Keratinocyte (primary cell): ENCODE measurements around the gene CARD16. TPM values are rescaled to one million over a fixed set of nuclear protein-coding genes. Genes with fewer than 3 reads are reported as not detected.

Experiments
- DNase-seq: peaks from one replicate; pipeline ENCODE4 v3.0.0-alpha.2; 2011; ENCODE audit warnings: low read depth, missing footprints, low spot score
- FAIRE-seq: peaks from 2 replicates; lab custom pipeline; 2011; peaks lifted over from hg19 to GRCh38; lab: Jason Lieb, UNC
- H2AFZ ChIP-seq: 2 replicates; pipeline ENCODE4 v1.6.0; 2012; ENCODE audit warnings: low read length, control low read depth, inconsistent platforms; ENCODE audit not compliant: control insufficient read depth
- H3K27ac ChIP-seq: 2 replicates; pipeline ENCODE4 v1.5.1; 2011; ENCODE audit warnings: low read length; ENCODE audit not compliant: control insufficient read depth, insufficient read depth
- H3K27me3 ChIP-seq: 3 replicates; pipeline ENCODE4 v1.6.0; 2011; ENCODE audit warnings: low read length; ENCODE audit not compliant: control insufficient read depth, insufficient read depth; ENCODE audit errors: extremely low read depth
- H3K36me3 ChIP-seq, 2 experiments: 2 replicates in 1 of 2; 3 replicates in 1 of 2; pipeline ENCODE4 v1.5.1; 2011; ENCODE audit warnings: low read length in 2 of 2, mild to moderate bottlenecking in 1 of 2; ENCODE audit not compliant: control insufficient read depth in 2 of 2, insufficient read depth in 2 of 2; ENCODE audit errors: extremely low read depth in 1 of 2
- H3K4me1 ChIP-seq: 3 replicates; pipeline ENCODE4 v1.5.1; 2011; ENCODE audit warnings: low read length; ENCODE audit not compliant: control insufficient read depth, insufficient read depth; ENCODE audit errors: extremely low read depth
- H3K4me2 ChIP-seq: 3 replicates; pipeline ENCODE4 v1.6.0; 2011; ENCODE audit warnings: low read depth, low read length; ENCODE audit not compliant: control insufficient read depth, insufficient read depth; ENCODE audit errors: extremely low read depth
- H3K4me3 ChIP-seq, 3 experiments: fragments of 200-600 bp in 1 of 3; sonication (generic) in 1 of 3; 2 replicates in 2 of 3; 3 replicates in 1 of 3; pipeline ENCODE4 v1.5.1; 2011 to 2016; ENCODE audit warnings: low read length in 3 of 3, mild to moderate bottlenecking in 3 of 3, control low read depth in 2 of 3, inconsistent platforms in 1 of 3, low read depth in 1 of 3, mixed read lengths in 1 of 3, mixed run types in 1 of 3, moderate library complexity in 1 of 3; ENCODE audit not compliant: control insufficient read depth in 2 of 3, insufficient read depth in 2 of 3; ENCODE audit errors: extremely low read depth in 1 of 3
- H3K79me2 ChIP-seq: 2 replicates; pipeline ENCODE4 v1.6.0; 2012; ENCODE audit warnings: low read length; ENCODE audit not compliant: control insufficient read depth, insufficient read depth
- H3K9ac ChIP-seq: 3 replicates; pipeline ENCODE4 v1.6.0; 2011; ENCODE audit warnings: low read length; ENCODE audit not compliant: control insufficient read depth, insufficient read depth; ENCODE audit errors: extremely low read depth
- H3K9me1 ChIP-seq: 3 replicates; pipeline ENCODE4 v1.6.0; 2011; ENCODE audit warnings: low read length; ENCODE audit not compliant: control insufficient read depth, insufficient read depth; ENCODE audit errors: extremely low read depth
- H3K9me3 ChIP-seq: 2 replicates; pipeline ENCODE4 v1.5.1; 2012; ENCODE audit warnings: low read depth, low read length; ENCODE audit not compliant: control insufficient read depth
- H4K20me1 ChIP-seq: 3 replicates; pipeline ENCODE4 v1.6.0; 2011; ENCODE audit warnings: low read length; ENCODE audit not compliant: control insufficient read depth, insufficient read depth; ENCODE audit errors: extremely low read depth
- EZH2 ChIP-seq: IDR thresholded peaks from one replicate; pipeline ENCODE4 v1.6.1; 2012; ENCODE audit warnings: inconsistent platforms, mild to moderate bottlenecking, low read length, moderate library complexity
- dilution Hi-C: fragments of 300-500 bp; cut with MboI; formaldehyde crosslinking; loops from one replicate; pipeline ENCODE4 v1.7.0; 2020; ENCODE audit warnings: low sequenced_read_pairs; ENCODE audit not compliant: extremely low pct_ligation_motif_present
- polyA plus RNA-seq, 5 experiments: library from polyadenylated mRNA; depleted of rRNA in 3 of 5; stranded (reverse) in 3 of 5; stranded (forward) in 1 of 5; unstranded in 1 of 5; fragments of >200 nt; gene quantifications; 1 replicate in 1 of 5; 2 replicates in 3 of 5; 3 replicates in 1 of 5; pipeline versions ENCODE4 v1.2.1 to v1.2.3, GENCODE V29; 2011 to 2012; ENCODE audit warnings: missing spikeins in 2 of 5, low read depth in 1 of 5, low replicate concordance in 1 of 5
- TF ChIP-seq, protein P1 (sequence below), 3 experiments: IDR thresholded peaks in 1 of 3; conservative IDR thresholded peaks in 1 of 3; optimal IDR thresholded peaks in 1 of 3; 2 replicates in 2 of 3; 3 replicates in 1 of 3; pipeline versions ENCODE3 to v1.5.1; 2011; ENCODE audit warnings: low read length in 3 of 3, mild to moderate bottlenecking in 3 of 3, moderate library complexity in 2 of 3, control low read depth in 1 of 3, inconsistent platforms in 1 of 3; ENCODE audit not compliant: insufficient read depth in 2 of 3; ENCODE audit errors: extremely low read depth in 1 of 3

Gene CARD16
- polyA plus RNA-seq, 1 donor (not counting 4 experiments of a cell fraction or from before 2014, with no cell fraction given): 16.6 TPM

DNA sequence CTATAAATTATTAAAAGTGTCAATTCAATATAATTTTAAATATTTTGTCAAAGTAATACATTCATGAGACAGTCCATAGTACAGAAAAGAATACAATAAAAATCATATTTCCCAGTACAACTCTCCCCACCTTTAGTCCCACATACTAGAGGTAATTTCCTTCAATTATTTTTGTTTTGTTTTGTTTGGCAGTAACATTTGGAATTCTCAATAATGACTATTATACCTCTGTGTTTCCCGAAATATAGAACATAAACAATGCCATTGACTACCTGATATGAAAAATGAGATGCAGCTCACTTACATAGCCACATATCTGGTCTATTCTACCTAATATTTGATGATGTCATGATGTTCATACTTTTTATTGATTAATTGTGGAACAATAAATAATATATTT is 52.4 kb downstream of the CARD16 start:
- FAIRE-seq: no peak
- dilution Hi-C loops: no loop called here

DNA sequence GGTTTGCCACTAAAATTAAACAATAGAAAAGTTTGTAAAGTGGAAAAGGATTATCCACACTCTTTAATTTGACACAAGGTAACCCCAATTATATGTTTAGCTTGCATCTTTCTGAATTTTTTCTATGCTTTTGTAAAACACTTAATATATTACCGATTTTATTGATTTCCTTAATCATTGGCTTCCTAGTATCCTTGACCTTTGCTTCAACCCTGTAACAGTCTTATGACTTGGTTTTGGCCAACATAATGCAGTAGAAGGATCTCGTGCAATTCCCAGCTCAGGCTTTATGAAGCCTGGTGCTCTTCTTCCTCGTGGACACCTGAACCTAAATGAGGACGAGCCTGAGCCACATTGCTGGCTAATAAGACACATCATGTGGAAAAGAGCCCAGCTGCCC is 53.1 kb downstream of the CARD16 start:
- H3K4me1 ChIP-seq: no peaks in the 10 kb centered on the region
- DNase-seq: no peak
- no peak for TF ChIP-seq EZH2
- TF ChIP-seq, protein P1, sequence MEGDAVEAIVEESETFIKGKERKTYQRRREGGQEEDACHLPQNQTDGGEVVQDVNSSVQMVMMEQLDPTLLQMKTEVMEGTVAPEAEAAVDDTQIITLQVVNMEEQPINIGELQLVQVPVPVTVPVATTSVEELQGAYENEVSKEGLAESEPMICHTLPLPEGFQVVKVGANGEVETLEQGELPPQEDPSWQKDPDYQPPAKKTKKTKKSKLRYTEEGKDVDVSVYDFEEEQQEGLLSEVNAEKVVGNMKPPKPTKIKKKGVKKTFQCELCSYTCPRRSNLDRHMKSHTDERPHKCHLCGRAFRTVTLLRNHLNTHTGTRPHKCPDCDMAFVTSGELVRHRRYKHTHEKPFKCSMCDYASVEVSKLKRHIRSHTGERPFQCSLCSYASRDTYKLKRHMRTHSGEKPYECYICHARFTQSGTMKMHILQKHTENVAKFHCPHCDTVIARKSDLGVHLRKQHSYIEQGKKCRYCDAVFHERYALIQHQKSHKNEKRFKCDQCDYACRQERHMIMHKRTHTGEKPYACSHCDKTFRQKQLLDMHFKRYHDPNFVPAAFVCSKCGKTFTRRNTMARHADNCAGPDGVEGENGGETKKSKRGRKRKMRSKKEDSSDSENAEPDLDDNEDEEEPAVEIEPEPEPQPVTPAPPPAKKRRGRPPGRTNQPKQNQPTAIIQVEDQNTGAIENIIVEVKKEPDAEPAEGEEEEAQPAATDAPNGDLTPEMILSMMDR (optimal IDR thresholded peaks at IDR 0.05 in 1 of 3, IDR thresholded peaks at IDR 0.05 in 1 of 3, conservative IDR thresholded peaks at IDR 0.05 in 1 of 3; ENCODE audit: extremely low read depth in 1 of 3, insufficient read depth in 2 of 3, low read length in 3 of 3): no peak
- H3K9ac ChIP-seq: no peak overlapping the region
- no peak for FAIRE-seq
- no peak overlapping the region for H3K27ac ChIP-seq
- no peaks in the 10 kb centered on the region for H3K9me1 ChIP-seq
- no peaks in the 10 kb centered on the region for H3K36me3 ChIP-seq
- dilution Hi-C loops: no loop called here
- no peak overlapping the region for H3K4me3 ChIP-seq
- no peaks in the 10 kb centered on the region for H4K20me1 ChIP-seq
- H3K9me3 ChIP-seq: no peaks in the 10 kb centered on the region
- no peak overlapping the region for H3K4me2 ChIP-seq
- no peaks in the 10 kb centered on the region for H3K27me3 ChIP-seq
- H2AFZ ChIP-seq: no peak overlapping the region
- H3K79me2 ChIP-seq: no peaks in the 10 kb centered on the region

More for the DNA sequence above, 52.4 kb downstream of the CARD16 start:
- Histone ChIP-seq H3K27me3 (no peaks in the 10 kb centered on the region), H4K20me1 (no peaks in the 10 kb centered on the region), H3K36me3 (no peaks in the 10 kb centered on the region), H3K9ac (no peak overlapping the region), H3K79me2 (no peaks in the 10 kb centered on the region), H3K4me3 (no peak overlapping the region), H2AFZ (no peak overlapping the region), H3K4me2 (no peak overlapping the region), H3K9me3 (no peaks in the 10 kb centered on the region), H3K4me1 (no peaks in the 10 kb centered on the region), H3K27ac (no peak overlapping the region), H3K9me1 (no peaks in the 10 kb centered on the region)
- DNase-seq: no peak
- TF ChIP-seq, protein P1 (optimal IDR thresholded peaks at IDR 0.05 in 1 of 3, IDR thresholded peaks at IDR 0.05 in 1 of 3, conservative IDR thresholded peaks at IDR 0.05 in 1 of 3; ENCODE audit: extremely low read depth in 1 of 3, insufficient read depth in 2 of 3, low read length in 3 of 3): no peak
- TF ChIP-seq EZH2: no peak

Other genes starting within 250 kb of the CARD16 start
- not detected in 3 replicates for gene CASP12, start 146.9 kb downstream of the CARD16 start, polyA plus RNA-seq
- gene CASP4, start 76.8 kb downstream of the CARD16 start, polyA plus RNA-seq: 106 to 130 TPM (median 127 TPM) in 3 replicates
- 0.15 TPM in 1 of 3 replicates, not detected in the others for gene CASP5, start 22.2 kb downstream of the CARD16 start, polyA plus RNA-seq
- 30.7 to 69.1 TPM (median 56.0 TPM) in 3 replicates for gene CASP1, start 10.2 kb downstream of the CARD16 start, polyA plus RNA-seq
- gene CARD18, start 94.4 kb upstream of the CARD16 start, polyA plus RNA-seq: 2.5 to 11.5 TPM (median 10.4 TPM) in 3 replicates